T47D (cell line): Measurements from ENCODE around the gene SOCS4.
"Not testable (repeated sequence)": the region's sequence is repeated elsewhere in the genome, so short reads cannot be mapped to it uniquely, and the experiment has no call there.

Experiments used
- DNase-seq, 2 experiments: peaks; one replicate each; pipeline versions ENCODE4 v3.0.0 to v3.0.0-alpha.2; 2011 to 2012; ENCODE audit warnings: low read depth in 1 of 2, low spot score in 1 of 2
- JUND ChIP-seq: IDR thresholded peaks from 2 replicates; pipeline ENCODE4 v1.6.1; 2012; ENCODE audit warnings: low read depth
- in situ Hi-C: cut with HindIII; loops from 2 replicates; pipeline ENCODE4 v1.10.0; 2016; ENCODE audit warnings: low sequenced_read_pairs, low pct_unique_long_range_greater_than_20kb

SOCS4 gene

DNA sequence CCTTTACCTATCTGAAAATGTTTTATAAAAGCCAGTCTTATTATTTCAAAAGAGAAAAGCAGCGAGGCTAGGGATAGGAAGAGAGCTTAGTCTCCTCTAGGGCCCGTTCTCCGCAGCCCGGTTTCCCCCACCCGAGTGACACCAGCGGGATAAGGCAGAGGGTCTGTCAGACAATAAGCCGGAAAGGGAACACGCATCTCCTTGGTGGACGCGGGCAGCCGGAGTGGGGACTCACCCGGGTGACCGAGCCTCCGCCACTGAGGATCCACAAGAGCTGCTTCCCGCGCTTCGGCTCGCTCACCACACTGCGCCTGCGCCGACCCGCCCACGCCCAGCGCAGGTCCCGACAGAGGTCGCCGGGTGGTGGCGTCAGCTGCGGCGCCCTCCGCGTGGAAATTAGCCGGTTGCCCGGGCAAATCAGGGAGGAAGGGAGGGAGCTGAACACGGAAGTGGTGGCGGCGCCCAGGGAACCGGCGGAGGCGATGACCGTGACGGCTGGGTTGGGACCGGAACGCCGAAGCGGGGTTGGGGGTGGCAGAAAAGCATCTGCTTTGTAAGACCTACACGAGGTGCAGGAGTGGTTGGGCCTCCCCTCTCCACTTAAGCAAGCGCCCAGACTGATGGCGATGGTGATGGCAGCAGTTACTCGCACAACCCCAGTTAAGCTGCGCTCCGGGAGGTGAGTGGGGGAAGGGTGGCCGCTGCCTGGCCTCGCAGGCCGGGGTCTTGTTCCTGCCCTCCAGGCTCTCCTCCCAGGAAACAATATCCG, at the start of gene SOCS4, which contains the start of gene WDHD1:
Gene SOCS4 (plus strand): TSS at position 444 of the 769 bp plus-strand sequence. CDS start 15,806 bp downstream, outside the sequence.
Gene WDHD1 (minus strand): TSS at position 307 of the 769 bp plus-strand sequence. CDS start 312 bp downstream, outside the sequence.
- in situ Hi-C loops: no loop called here
- no peak for TF ChIP-seq JUND
- peak; percentile 87 to 96 for DNase-seq

DNA sequence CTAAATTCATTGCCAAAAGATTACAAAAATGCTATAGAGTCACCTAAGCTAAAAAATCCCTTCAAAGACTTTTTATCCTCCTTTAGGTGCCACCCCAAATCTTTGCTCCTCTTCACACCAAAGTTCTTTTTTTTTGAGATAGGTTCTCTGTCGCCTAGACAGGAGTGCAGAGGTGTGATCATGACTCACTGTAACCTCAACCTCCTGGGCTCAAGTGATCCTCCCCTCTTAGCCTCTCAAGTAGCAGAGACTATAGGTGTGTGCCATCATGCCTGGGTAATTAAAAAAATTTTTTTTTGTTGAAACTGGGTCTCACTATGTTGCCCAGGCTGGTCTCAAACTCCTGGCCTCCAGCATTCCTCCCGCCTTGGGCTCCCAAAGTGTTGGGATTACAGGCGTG, 48.0 kb upstream of the SOCS4 start:
- in situ Hi-C loops: no loop called here
- no peak for TF ChIP-seq JUND
- no peak for DNase-seq

DNA sequence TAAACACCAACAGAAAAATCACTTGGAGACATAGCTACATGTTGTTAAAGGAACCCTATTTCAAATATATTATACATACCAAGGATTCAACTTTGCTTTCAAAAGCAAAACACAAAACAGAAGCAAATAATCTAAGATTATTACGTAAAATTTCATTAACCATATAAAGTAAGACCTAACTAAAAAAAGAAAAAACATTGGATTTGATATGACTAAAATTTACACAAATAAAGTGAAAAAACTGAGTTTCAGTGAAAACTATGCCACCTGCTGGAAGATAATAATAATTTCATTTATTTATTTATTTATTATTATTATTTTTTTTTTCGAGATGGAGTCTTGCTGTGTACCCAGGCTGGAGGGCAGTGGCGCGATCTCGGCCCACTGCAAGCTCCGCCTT, 45.3 kb upstream of the SOCS4 start:
- in situ Hi-C loops: no loop called here
- no peak for DNase-seq
- TF ChIP-seq JUND: no peak

GRCh38 chr14:54985156-54985555, 41.9 kb upstream of the SOCS4 start:
- in situ Hi-C loops: no loop called here
- no peak for TF ChIP-seq JUND
- DNase-seq: no peak

DNA sequence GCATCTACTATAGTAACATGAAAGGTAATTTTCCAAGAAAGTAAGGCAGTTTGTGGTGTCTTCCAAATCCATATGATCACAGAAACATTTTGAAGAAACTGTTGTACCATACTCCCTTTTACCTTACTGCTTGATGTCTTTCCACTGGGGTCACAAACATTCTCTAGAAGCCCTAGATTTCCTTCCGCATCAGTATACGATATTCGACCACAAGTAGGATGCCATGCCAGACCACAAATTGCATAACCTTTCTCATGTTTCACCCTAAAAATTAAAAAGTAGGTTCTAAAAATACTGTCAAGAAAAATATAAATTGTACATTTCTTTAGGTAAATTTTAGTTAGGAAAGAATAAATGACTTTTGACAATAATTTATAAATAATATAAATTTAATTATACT, 26.7 kb upstream of the SOCS4 start:
- no peak for TF ChIP-seq JUND
- in situ Hi-C loops: no loop called here
- DNase-seq: no peak

DNA sequence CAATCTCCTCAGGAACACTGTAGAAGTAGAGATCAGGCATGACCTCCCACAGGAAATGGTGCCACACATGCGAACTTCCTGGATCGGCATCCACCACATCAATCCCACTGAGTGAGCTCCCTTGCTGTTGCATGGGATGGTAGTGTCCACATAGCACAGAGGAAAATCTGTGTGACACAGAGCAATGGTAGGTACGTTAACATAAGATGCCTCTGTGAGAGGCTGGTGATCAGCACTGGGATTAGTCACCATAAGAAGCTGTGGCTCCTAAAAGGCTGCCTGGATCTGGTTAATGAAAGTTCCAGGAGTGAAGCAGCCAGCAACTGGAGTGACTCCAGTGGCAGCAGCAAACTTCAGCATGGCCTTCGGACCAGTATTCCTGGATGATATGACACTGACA, 22.0 kb upstream of the SOCS4 start:
- no peak for TF ChIP-seq JUND
- in situ Hi-C loops: no loop called here
- no peak for DNase-seq

DNA sequence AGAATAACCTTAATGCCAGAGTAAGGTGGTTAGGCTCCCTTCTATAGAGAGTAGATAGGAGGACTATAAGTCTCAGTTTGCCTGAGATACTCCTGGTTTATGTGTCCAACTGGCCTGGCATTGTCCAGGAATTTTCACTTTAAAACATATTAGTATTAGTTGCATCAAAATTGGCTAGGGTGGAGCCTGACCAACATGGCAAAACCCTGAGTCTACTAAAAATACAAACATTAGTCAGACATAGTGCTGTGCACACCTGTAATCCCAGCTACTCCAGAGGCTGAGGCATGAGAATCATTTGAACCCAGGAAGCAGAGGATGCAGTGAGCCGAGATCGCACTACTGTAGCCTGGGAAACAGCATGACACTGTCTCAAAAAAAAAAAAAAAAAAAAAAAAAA, 12.0 kb upstream of the SOCS4 start:
- no peak for TF ChIP-seq JUND
- no peak for DNase-seq
- in situ Hi-C loops: no loop called here

DNA sequence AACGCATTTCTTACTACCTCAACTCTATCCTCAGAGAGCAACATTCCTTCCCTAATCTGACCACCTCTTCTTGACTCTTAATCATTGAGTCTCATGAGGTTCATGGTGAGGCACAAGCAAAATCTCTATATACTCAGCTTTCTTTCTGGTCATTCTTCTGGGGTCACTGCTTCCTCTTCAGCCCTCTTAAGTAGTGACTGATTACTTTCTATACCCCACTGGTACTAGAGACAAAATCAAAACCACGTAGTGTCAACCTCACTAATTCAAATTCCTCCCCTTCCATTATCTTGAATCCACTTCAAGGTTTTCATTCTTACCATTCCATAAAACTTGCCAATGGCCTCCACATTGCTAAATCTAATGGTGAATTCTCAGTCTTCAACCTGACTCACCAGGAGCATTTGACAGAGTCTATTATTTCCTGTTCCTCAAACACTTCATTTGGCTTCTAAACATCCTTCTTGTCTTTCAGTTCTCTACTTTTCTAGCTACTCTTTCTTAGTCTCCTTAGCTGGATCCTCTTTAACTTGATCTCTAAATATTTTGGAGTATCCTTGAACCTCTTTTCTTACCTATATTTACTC, 7.0 kb upstream of the SOCS4 start:
- TF ChIP-seq JUND: no peak
- DNase-seq: no peak
- in situ Hi-C loops: no loop called here

DNA sequence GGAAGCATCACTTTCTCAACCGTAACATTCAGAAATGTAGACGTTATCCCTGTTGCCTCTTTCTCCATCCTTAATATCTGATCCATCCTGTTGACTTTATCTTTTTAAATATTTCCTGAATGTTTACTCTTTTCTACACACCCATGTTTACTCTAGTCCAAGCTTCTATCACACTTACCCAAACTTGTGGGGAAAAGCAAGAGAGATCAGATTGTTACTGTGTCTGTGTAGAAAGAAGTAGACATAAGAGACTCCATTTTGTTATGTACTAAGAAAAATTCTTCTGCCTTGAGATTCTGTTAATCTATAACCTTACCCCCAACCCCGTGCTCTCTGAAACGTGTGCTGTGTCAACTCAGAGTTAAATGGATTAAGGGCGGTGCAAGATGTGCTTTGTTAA, 2.7 kb upstream of the SOCS4 start:
- in situ Hi-C loops, DNase-seq: not testable (repeated sequence)

GRCh38 chr14:55025948-55026347, 1.1 kb upstream of the SOCS4 start:
- no peak for DNase-seq
- in situ Hi-C loops: no loop called here
- no peak for TF ChIP-seq JUND

DNA sequence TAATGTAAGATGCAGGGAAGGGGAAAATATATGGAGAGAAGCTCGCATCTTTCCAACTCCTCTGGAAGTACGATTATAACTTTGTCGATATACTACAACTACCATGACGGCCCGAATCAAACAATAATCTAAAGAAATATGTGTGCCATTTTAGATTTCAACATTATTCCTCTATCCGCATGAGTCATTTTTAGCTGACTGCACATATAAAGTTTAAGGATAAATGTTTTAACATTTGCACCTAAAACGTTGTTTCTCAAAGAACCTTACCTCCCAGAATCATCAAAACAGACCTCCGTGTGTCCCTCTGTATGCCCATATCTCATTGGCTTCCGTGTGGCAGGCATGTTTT, 619 bp upstream of the SOCS4 start:
- DNase-seq: no peak
- TF ChIP-seq JUND: no peak
- in situ Hi-C loops: no loop called here

DNA sequence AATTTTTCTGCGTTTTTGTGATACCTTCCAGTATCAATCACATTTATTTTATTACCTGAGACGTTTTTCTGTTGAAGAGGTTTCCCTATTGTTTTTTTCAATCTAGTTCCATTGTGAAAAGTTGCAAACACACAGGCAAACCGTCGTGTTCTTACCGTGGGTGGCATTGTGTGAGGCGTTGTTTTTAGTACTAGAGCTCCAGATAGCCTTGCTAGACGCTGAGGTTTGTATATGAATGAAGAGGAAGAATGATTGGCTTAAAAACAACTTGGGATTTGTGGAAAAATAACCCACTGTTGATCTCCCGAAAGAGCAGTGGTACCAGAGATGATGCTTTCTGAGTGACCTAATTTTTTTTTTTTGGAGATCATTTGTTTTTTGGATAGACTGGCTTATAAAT, 1.0 kb downstream of the SOCS4 start:
- no peak for DNase-seq
- in situ Hi-C loops: no loop called here
- no peak for TF ChIP-seq JUND

GRCh38 chr14:55028476-55028875, 1.4 kb downstream of the SOCS4 start:
- in situ Hi-C loops: no loop called here
- no peak for DNase-seq
- TF ChIP-seq JUND: no peak

DNA sequence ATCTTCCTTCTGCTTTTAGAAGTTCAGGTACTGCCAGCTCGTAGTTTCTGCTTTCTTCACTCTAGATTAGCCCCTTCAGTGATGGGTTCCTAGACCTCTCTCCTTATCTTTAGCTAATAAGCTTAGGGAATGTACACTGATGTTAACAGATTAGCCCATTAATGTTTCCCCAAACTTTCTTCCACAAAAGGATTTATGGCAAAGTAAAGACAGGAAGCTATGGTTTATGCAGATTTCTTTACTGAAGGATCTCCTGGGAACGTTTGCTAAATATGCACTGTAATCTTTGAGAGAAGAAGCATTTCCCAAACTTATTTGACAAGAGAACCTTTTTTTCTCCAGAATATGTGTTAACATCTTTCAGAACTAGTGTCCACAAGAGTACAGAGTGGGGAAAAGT, 4.2 kb downstream of the SOCS4 start:
- no peak for TF ChIP-seq JUND
- in situ Hi-C loops: no loop called here
- DNase-seq: no peak

DNA sequence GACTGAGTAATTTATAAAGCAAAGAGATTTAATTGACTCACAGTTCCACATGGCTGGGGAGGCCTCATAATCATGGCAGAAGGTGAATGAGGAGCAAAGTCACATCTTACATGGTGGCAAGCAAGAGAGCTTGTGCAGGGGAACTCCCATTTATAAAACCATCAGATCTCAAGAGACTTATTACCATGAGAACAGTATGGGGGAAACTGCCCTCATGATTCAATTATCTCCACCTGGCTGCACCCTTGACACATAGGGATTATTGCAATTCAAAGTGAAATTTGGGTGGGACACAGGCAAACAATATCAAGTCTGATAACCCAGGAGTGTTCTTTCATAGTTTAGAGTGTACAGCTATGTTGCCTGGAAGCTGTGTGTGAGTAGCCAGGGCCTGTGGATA, 11.0 kb downstream of the SOCS4 start:
- DNase-seq, in situ Hi-C loops: not testable (repeated sequence)
